Neural progenitor cell (in vitro differentiated cells): ENCODE measurements around the gene ZP1. TPM values are rescaled to one million over a fixed set of nuclear protein-coding genes. Genes with fewer than 3 reads are reported as not detected.
A peak's percentile ranks its signal among the peaks of the same experiment; 100 is the strongest.
"Not testable (repeated sequence)": the region's sequence is repeated elsewhere in the genome, so short reads cannot be mapped to it uniquely, and the experiment has no call there.

Source experiments
- DNase-seq: peaks from one replicate; pipeline ENCODE4 v3.0.0-alpha.2; 2016; ENCODE audit warnings: low spot score
- H2AFZ ChIP-seq: fragments of 200-600 bp; sonication (generic); replicated peaks from 2 replicates; pipeline ENCODE4 v1.6.1; 2016; ENCODE audit warnings: antibody characterized with exemption
- H3F3A ChIP-seq: fragments of 200-600 bp; sonication (generic); 2 replicates; pipeline ENCODE4 v1.6.1; 2016; ENCODE audit warnings: antibody characterized with exemption, low read depth
- H3K27ac ChIP-seq: fragments of 200-600 bp; sonication (generic); 2 replicates; pipeline ENCODE4 v1.5.1; 2016; ENCODE audit warnings: mild to moderate bottlenecking
- H3K27me3 ChIP-seq: fragments of 200-600 bp; sonication (generic); 2 replicates; pipeline ENCODE4 v1.6.1; 2016; ENCODE audit warnings: mild to moderate bottlenecking, moderate library complexity
- H3K36me3 ChIP-seq: fragments of 200-600 bp; sonication (generic); 2 replicates; pipeline ENCODE4 v1.5.1; 2016
- H3K4me1 ChIP-seq: fragments of 200-600 bp; sonication (generic); 2 replicates; pipeline ENCODE4 v1.6.1; 2016; ENCODE audit warnings: mixed run types
- H3K4me2 ChIP-seq: fragments of 200-600 bp; sonication (generic); 2 replicates; pipeline ENCODE4 v1.6.1; 2016
- H3K4me3 ChIP-seq: fragments of 200-600 bp; sonication (generic); 2 replicates; pipeline ENCODE4 v1.5.1; 2016
- H3K79me2 ChIP-seq: fragments of 200-600 bp; sonication (generic); 2 replicates; pipeline ENCODE4 v1.6.1; 2016; ENCODE audit warnings: low read depth
- H3K9ac ChIP-seq: fragments of 200-600 bp; sonication (generic); 2 replicates; pipeline ENCODE4 v1.6.1; 2016
- H3K9me3 ChIP-seq: fragments of 200-600 bp; sonication (generic); 2 replicates; pipeline ENCODE4 v1.5.1; 2016; ENCODE audit warnings: low read depth
- H4K20me1 ChIP-seq: fragments of 200-600 bp; sonication (generic); 2 replicates; pipeline ENCODE4 v1.6.1; 2016; ENCODE audit warnings: low read depth
- H3K27ac Mint-ChIP-seq: 3 replicates; pipeline ENCODE4 v1.8.0; 2021; ENCODE audit warnings: mixed read lengths
- H3K27me3 Mint-ChIP-seq: 2 replicates; pipeline ENCODE4 v1.8.0; 2022; ENCODE audit warnings: low read depth, mild to moderate bottlenecking, inconsistent platforms, moderate library complexity, mixed read lengths; ENCODE audit not compliant: insufficient read depth
- H3K36me3 Mint-ChIP-seq: 3 replicates; pipeline ENCODE4 v1.8.0; 2021; ENCODE audit warnings: mixed read lengths
- H3K4me1 Mint-ChIP-seq: 3 replicates; pipeline ENCODE4 v1.8.0; 2021; ENCODE audit warnings: mixed read lengths
- H3K4me3 Mint-ChIP-seq: 3 replicates; pipeline ENCODE4 v1.8.0; 2021; ENCODE audit warnings: mild to moderate bottlenecking, moderate library complexity, mixed read lengths
- H3K9me3 Mint-ChIP-seq: 3 replicates; pipeline ENCODE4 v1.8.0; 2020; ENCODE audit warnings: mixed read lengths
- CTCF ChIP-seq: fragments of 200-600 bp; sonication (generic); IDR thresholded peaks from 2 replicates; pipeline ENCODE4 v1.5.1; 2017; ENCODE audit warnings: antibody characterized with exemption, mild to moderate bottlenecking
- EZH2 ChIP-seq: fragments of 200-600 bp; sonication (generic); IDR thresholded peaks from 2 replicates; pipeline ENCODE4 v1.6.1; 2017; ENCODE audit warnings: antibody characterized with exemption, mild to moderate bottlenecking, moderate library complexity
- EZH2phosphoT487 ChIP-seq: fragments of 200-600 bp; sonication (generic); IDR thresholded peaks from 2 replicates; pipeline ENCODE4 v1.6.1; 2017; ENCODE audit warnings: antibody characterized with exemption
- total RNA-seq: library from RNA; depleted of rRNA; stranded (reverse); fragments of >200 nt; gene quantifications from 2 replicates; pipeline ENCODE4 v1.2.3, GENCODE V29; 2015; ENCODE audit warnings: low replicate concordance

The ZP1 gene
- total RNA-seq, 1 donor from 2014 or later = not detected

- peaks cover 34% of the 10 kb centered on the region for H3K4me1 Mint-ChIP-seq
- peaks cover 7% of the 10 kb centered on the region for H3K27me3 Mint-ChIP-seq
- peak within 1 kb of the TSS; percentile 92 for H3K4me3 Mint-ChIP-seq
- H3K9ac ChIP-seq = peak within 1 kb of the TSS; percentile 95
- H3K79me2 ChIP-seq = peaks cover 38% of the 10 kb centered on the region
- H3K4me3 ChIP-seq = peak within 1 kb of the TSS; percentile 80
- H3K27ac ChIP-seq = peak within 1 kb of the TSS; percentile 95
- H3K9me3 ChIP-seq = no peaks in the 10 kb centered on the region
- peak within 1 kb of the TSS; percentile 57 for H3K27ac Mint-ChIP-seq
- peaks cover 11% of the 10 kb centered on the region for H3K4me1 ChIP-seq
- H3F3A ChIP-seq = peaks cover 9% of the 10 kb centered on the region
- H3K36me3 ChIP-seq = no peaks in the 10 kb centered on the region
- no peak for TF ChIP-seq EZH2phosphoT487
- TF ChIP-seq CTCF = no peak
- TF ChIP-seq EZH2 = no peak
- peaks cover 44% of the 10 kb centered on the region for H3K27me3 ChIP-seq
- DNase-seq = peak; percentile 98
- H3K4me2 ChIP-seq = peak within 1 kb of the TSS; percentile 91
- H3K9me3 Mint-ChIP-seq = peaks cover 2% of the 10 kb centered on the region
- H2AFZ ChIP-seq = peak within 1 kb of the TSS; percentile 77
- H4K20me1 ChIP-seq = peaks cover 33% of the 10 kb centered on the region
- H3K36me3 Mint-ChIP-seq = peaks cover 5% of the 10 kb centered on the region
These were observed 39.0 kb downstream of the ZP1 start, which contains the start of gene PRPF19 for GRCh38 chr11:60906132-60906972. PRPF19 (minus strand) TSS chr11:60906585; CDS start chr11:60906382, 203 bp downstream.

GRCh38 chr11:60908803-60909202 is 41.5 kb downstream of the ZP1 start:
- Mint-ChIP-seq H3K27me3 (peaks cover 8% of the 10 kb centered on the region), H3K4me1 (peaks cover 54% of the 10 kb centered on the region), H3K27ac (no peak overlapping the region), H3K9me3 (peaks cover 2% of the 10 kb centered on the region), H3K36me3 (no peaks in the 10 kb centered on the region), H3K4me3 (no peak overlapping the region)
- Histone ChIP-seq H3K27me3 (peaks cover 49% of the 10 kb centered on the region), H3K9ac (no peak overlapping the region), H3K4me3 (no peak overlapping the region), H3K79me2 (peaks cover 23% of the 10 kb centered on the region), H3F3A (peaks cover 14% of the 10 kb centered on the region), H3K4me1 (peaks cover 25% of the 10 kb centered on the region), H2AFZ (no peak overlapping the region), H4K20me1 (peaks cover 23% of the 10 kb centered on the region), H3K9me3 (no peaks in the 10 kb centered on the region), H3K36me3 (no peaks in the 10 kb centered on the region), H3K4me2 (no peak overlapping the region), H3K27ac (no peak overlapping the region)
- no peak for DNase-seq
- no peak for TF ChIP-seq CTCF
- no peak for TF ChIP-seq EZH2
- TF ChIP-seq EZH2phosphoT487 = no peak

GRCh38 chr11:60909680-60910280 is 42.4 kb downstream of the ZP1 start:
- peaks cover 49% of the 10 kb centered on the region for H3K27me3 ChIP-seq
- H3K4me3 Mint-ChIP-seq = not testable (repeated sequence)

More at GRCh38 chr11:60909680-60910280, 42.4 kb downstream of the ZP1 start:
- H3K4me3 ChIP-seq, H3K9ac ChIP-seq, H3K9me3 ChIP-seq, H3K9me3 Mint-ChIP-seq, H3K36me3 Mint-ChIP-seq, H3K27me3 Mint-ChIP-seq, DNase-seq, H3K36me3 ChIP-seq, H3K27ac ChIP-seq, H3K27ac Mint-ChIP-seq, H2AFZ ChIP-seq, H3K4me2 ChIP-seq: not testable (repeated sequence)
- Histone ChIP-seq H4K20me1 (peaks cover 15% of the 10 kb centered on the region), H3K4me1 (peaks cover 21% of the 10 kb centered on the region), H3F3A (peaks cover 22% of the 10 kb centered on the region), H3K79me2 (peaks cover 13% of the 10 kb centered on the region)
- H3K4me1 Mint-ChIP-seq = peaks cover 46% of the 10 kb centered on the region
